ENCODE data around the gene PIK3CD.

GRCh38 chr1:9652379-9653209 lies 1.1 kb downstream of the PIK3CD start:
- TF ChIP-seq CTCF (IDR thresholded peaks at IDR 0.05; ENCODE audit: low read length) (peak; percentile 52), EZH2 (IDR thresholded peaks at IDR 0.05; ENCODE audit: borderline replicate concordance, low read length) (no peak)

Data from OCI-LY1 (cell line).